ENCODE results near the gene KIFAP3. TPM values are rescaled to one million over a fixed set of nuclear protein-coding genes. Genes with fewer than 3 reads are reported as not detected.

KIFAP3 gene
- total RNA-seq, 1 experiment from 2014 or later = 3.8 TPM

DNA sequence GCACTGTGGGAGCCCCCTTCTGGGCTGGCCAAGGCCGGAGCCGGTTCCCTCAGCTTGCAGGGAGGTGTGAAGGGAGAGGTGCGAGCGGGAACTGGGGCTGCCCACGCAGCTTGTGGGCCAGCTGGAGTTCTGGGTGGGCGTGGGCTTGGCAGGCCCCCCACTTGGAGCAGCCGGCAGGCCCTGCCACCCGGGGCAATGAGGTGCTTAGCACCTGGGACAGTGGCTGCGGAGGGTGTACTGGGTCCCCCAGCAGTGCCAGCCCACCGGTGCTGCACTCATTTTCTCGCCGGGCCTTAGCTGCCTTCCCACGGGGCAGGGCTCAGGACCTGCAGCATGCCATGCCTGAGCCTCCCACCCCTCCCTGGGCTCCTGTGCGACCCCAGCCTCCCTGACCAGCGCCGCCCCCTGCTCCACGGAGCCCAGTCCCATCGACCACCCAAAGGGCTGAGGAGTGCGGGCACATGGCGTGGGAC lies 192.4 kb downstream of the KIFAP3 start:
- Histone ChIP-seq H2BK15ac (ENCODE audit: low read depth, low read length) (no peak overlapping the region), H3K18ac (ENCODE audit: insufficient read length, low read depth, low read length) (no peak overlapping the region)
- 0 out of 5 replicates have a peak, but pooled peaks cover 0 to 3% of the 10 kb centered on the region in 2 experiments for H3K9me3 Mint-ChIP-seq

More for the DNA sequence above, 192.4 kb downstream of the KIFAP3 start:
- H3K36me3 Mint-ChIP-seq (ENCODE audit: insufficient read depth in 1 of 3, low read depth in 3 of 3) = peaks cover 9 to 23% (median 20%) of the 10 kb centered on the region in 3 experiments
- H3K27me3 Mint-ChIP-seq (ENCODE audit: low read depth) = no peaks in the 10 kb centered on the region
- H2BK120ac ChIP-seq (ENCODE audit: low read depth, low read length, poor library complexity, severe bottlenecking) = no peak overlapping the region
- H4K91ac ChIP-seq (ENCODE audit: insufficient read length, low read depth, low read length) = no peak overlapping the region
- no peak overlapping the region for H3K27ac Mint-ChIP-seq
- no peak overlapping the region for H3T11ph ChIP-seq (ENCODE audit: low read length)
- no peaks in the 10 kb centered on the region for H4K20me1 ChIP-seq (ENCODE audit: control insufficient read depth, insufficient read depth, insufficient read length)
- no peak overlapping the region for H3K56ac ChIP-seq (ENCODE audit: insufficient read length, low read depth, low read length)
- H3K4me1 ChIP-seq (ENCODE audit: insufficient read depth, low read length) = no peaks in the 10 kb centered on the region
- H4K8ac ChIP-seq (replicated peaks; ENCODE audit: insufficient read length, low read depth, low read length) = no peak overlapping the region
- no peak overlapping the region for H2BK20ac ChIP-seq (ENCODE audit: low read depth, low read length, poor library complexity, severe bottlenecking)
- no peak overlapping the region for H3K14ac ChIP-seq (ENCODE audit: insufficient read depth, low read length)
- no peak overlapping the region for H3K23ac ChIP-seq (ENCODE audit: insufficient read length, low read depth, low read length)
- H3K4ac ChIP-seq (ENCODE audit: low read depth, low read length) = no peak overlapping the region
- no peaks in the 10 kb centered on the region for H3K79me1 ChIP-seq (ENCODE audit: insufficient read depth, low read depth, low read length, poor library complexity, severe bottlenecking)
- no peak for DNase-seq
- no peak overlapping the region for H2AK5ac ChIP-seq (ENCODE audit: insufficient read length, low read length)
- H4K5ac ChIP-seq (ENCODE audit: insufficient read length, low read depth, low read length) = no peak overlapping the region
- no peaks in the 10 kb centered on the region for H3K79me2 ChIP-seq (ENCODE audit: insufficient read depth, low read length)
- no peak overlapping the region for H3K9ac ChIP-seq (ENCODE audit: extremely low read depth, insufficient read length, low read length)
- WGBS (ENCODE audit: extremely low coverage, insufficient read length, low lambda C conversion rate) = no CpG with 5 or more reads among the region's 20 CpGs
- H3K27me3 ChIP-seq (ENCODE audit: insufficient read depth, low read length) = no peaks in the 10 kb centered on the region
- no peaks in the 10 kb centered on the region for H3K23me2 ChIP-seq (ENCODE audit: insufficient read length, low read depth, low read length, poor library complexity, severe bottlenecking)
- no peak overlapping the region for H2AFZ ChIP-seq (ENCODE audit: low read length)
- H3K27ac ChIP-seq (ENCODE audit: insufficient read length, low read depth, low read length) = no peak overlapping the region
- no peaks in the 10 kb centered on the region for H3K9me3 ChIP-seq (ENCODE audit: control insufficient read depth, low read depth, low read length)
- no peak overlapping the region for H2BK5ac ChIP-seq (ENCODE audit: insufficient read length, low read length)
- H3K4me2 ChIP-seq (ENCODE audit: insufficient read depth, insufficient read length, low read length) = no peak overlapping the region
- TF ChIP-seq, protein P1, sequence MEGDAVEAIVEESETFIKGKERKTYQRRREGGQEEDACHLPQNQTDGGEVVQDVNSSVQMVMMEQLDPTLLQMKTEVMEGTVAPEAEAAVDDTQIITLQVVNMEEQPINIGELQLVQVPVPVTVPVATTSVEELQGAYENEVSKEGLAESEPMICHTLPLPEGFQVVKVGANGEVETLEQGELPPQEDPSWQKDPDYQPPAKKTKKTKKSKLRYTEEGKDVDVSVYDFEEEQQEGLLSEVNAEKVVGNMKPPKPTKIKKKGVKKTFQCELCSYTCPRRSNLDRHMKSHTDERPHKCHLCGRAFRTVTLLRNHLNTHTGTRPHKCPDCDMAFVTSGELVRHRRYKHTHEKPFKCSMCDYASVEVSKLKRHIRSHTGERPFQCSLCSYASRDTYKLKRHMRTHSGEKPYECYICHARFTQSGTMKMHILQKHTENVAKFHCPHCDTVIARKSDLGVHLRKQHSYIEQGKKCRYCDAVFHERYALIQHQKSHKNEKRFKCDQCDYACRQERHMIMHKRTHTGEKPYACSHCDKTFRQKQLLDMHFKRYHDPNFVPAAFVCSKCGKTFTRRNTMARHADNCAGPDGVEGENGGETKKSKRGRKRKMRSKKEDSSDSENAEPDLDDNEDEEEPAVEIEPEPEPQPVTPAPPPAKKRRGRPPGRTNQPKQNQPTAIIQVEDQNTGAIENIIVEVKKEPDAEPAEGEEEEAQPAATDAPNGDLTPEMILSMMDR (conservative IDR thresholded peaks at IDR 0.05) = no peak
- no peak overlapping the region for H3K4me3 Mint-ChIP-seq
- no peaks in the 10 kb centered on the region for H3K4me1 Mint-ChIP-seq
- H2BK12ac ChIP-seq (ENCODE audit: insufficient read length, low read depth, low read length) = no peak overlapping the region

All from H9 (cell line).